Tibial nerve (tissue), 4 donors: ENCODE measurements around the gene TCP11.

Experiments
- CTCF ChIP-seq, 5 experiments: fragments of 200-600 bp in 3 of 5; fragments of 450-650 bp in 2 of 5; sonication (generic) in 3 of 5; IDR thresholded peaks; one replicate each; pipeline ENCODE4 v1.5.1; 2016 to 2019; ENCODE audit warnings: antibody characterized with exemption in 5 of 5, mild to moderate bottlenecking in 3 of 5, moderate library complexity in 2 of 5
- EP300 ChIP-seq, 2 donors: sonication (generic); formaldehyde crosslinking; IDR thresholded peaks; one replicate each; pipeline ENCODE4 v1.6.1; 2017; ENCODE audit warnings: antibody characterized with exemption in 2 of 2, mild to moderate bottlenecking in 1 of 2
- POLR2A ChIP-seq, 2 donors: fragments of 450-650 bp; IDR thresholded peaks; one replicate each; pipeline ENCODE4 v1.6.1; 2017; ENCODE audit warnings: antibody characterized with exemption in 2 of 2, mild to moderate bottlenecking in 2 of 2, moderate library complexity in 2 of 2

- TF ChIP-seq CTCF (IDR thresholded peaks at IDR 0.05) (no peak), POLR2A (IDR thresholded peaks at IDR 0.05) (no peak), EP300 (IDR thresholded peaks at IDR 0.05) (no peak)
These were observed 44.2 kb upstream of the TCP11 start for GRCh38 chr6:35185302-35185681.
